Ovary (tissue), 9 donors: Measurements from ENCODE around the gene ARHGEF6. TPM values are rescaled to one million over a fixed set of nuclear protein-coding genes. Genes with fewer than 3 reads are reported as not detected.

Experiments
- DNase-seq, 5 donors: peaks; one replicate each; pipeline ENCODE4 v3.0.0-alpha.2; 2019 to 2020
- H3K27ac ChIP-seq, 2 donors: fragments of 200-600 bp; one replicate each; pipeline versions ENCODE4 v1.5.1 to v1.8.0; 2019 to 2022
- H3K27me3 ChIP-seq: fragments of 200-600 bp; one replicate; pipeline ENCODE4 v1.8.0; 2022
- H3K36me3 ChIP-seq: fragments of 200-600 bp; sonication (generic); one replicate; pipeline ENCODE4 v1.5.1; 2019
- H3K4me1 ChIP-seq: one replicate; pipeline ENCODE4 v1.8.1; 2013; ENCODE audit warnings: mild to moderate bottlenecking, moderate library complexity; ENCODE audit not compliant: insufficient read depth
- H3K4me3 ChIP-seq: fragments of 200-600 bp; sonication (generic); one replicate; pipeline ENCODE4 v1.5.1; 2017
- H3K9me3 ChIP-seq, 2 donors: fragments of 200-600 bp in 1 of 2; sonication (generic) in 1 of 2; one replicate each; pipeline versions ENCODE4 v1.5.1 to v1.8.1; 2013 to 2019; ENCODE audit warnings: mild to moderate bottlenecking in 1 of 2, moderate library complexity in 1 of 2
- EP300 ChIP-seq: sonication (generic); formaldehyde crosslinking; IDR thresholded peaks from one replicate; pipeline ENCODE4 v1.6.1; 2017; ENCODE audit warnings: antibody characterized with exemption
- POLR2A ChIP-seq: fragments of 450-650 bp; IDR thresholded peaks from one replicate; pipeline ENCODE4 v1.6.1; 2017; ENCODE audit warnings: antibody characterized with exemption, mild to moderate bottlenecking, moderate library complexity
- whole genome bisulfite sequencing, 3 donors: extraction: QIAGEN DNeasy Blood & Tissue Kit in 1 of 3; methylation state at CpG; one replicate each; pipeline versions ENCODE4 v1.1.5 to v1.1.7; 2013 to 2017; 5-methylcytosine and 5-hydroxymethylcytosine counted together
- intact Hi-C, 4 donors: fragments of 100-400 bp; cut with DNase I; formaldehyde crosslinking; loops; one replicate each; pipeline versions ENCODE4 v1.11.0 to v1.15.1; 2022 to 2023
- polyA plus RNA-seq, 2 donors: library from polyadenylated mRNA; stranded (reverse); fragments of 200-250 nt in 1 of 2; fragments of 350-450 nt in 1 of 2; fragmentation: Illumina TruSeq in 1 of 2; extraction: RNeasy Lipid Tissue Mini Kit (QIAGEN cat#74804) in 1 of 2; gene quantifications; one replicate each; pipeline ENCODE4 v1.2.3, GENCODE V29; 2013 to 2014
- total RNA-seq, 7 donors: library from RNA; depleted of rRNA in 2 of 7; stranded (reverse); fragments of >200 nt in 2 of 7; fragmentation: NEBNext Ultra II Directional in 3 of 7; extraction: Animal tissue kit (Norgen Biotek cat#: 25700) in 3 of 7; gene quantifications; one replicate each; pipeline versions ENCODE4 v1.1.0 to v1.2.4, GENCODE V29; 2016 to 2023
- TF ChIP-seq, protein P1 (sequence below), 3 donors: fragments of 450-650 bp in 2 of 3; fragments of 200-600 bp in 1 of 3; IDR thresholded peaks; one replicate each; pipeline versions ENCODE4 v1.5.1 to v1.8.0; 2016 to 2022; ENCODE audit warnings: antibody characterized with exemption in 3 of 3, mild to moderate bottlenecking in 1 of 3
- donor health status: DM: no; HTN: no; CAD: no; lungs with moderate emphysema.
- donor health status: DM: no; HTN: no; CAD: no.
- donor health status: Bipolar disorder and iron deficiency.
- donor health status: DM: yes; HTN: yes; CAD: no.
- donor health status: DM: no; HTN: no; CAD: no.
- donor health status: DM: yes; HTN: yes; CAD: no.

Gene ARHGEF6
- total and polyA plus RNA-seq, 9 donors = 9.5 to 37.9 (median 20.8) TPM

- Histone ChIP-seq H3K36me3 (no peaks in the 10 kb centered on the region), H3K4me1 (no peaks in the 10 kb centered on the region), H3K4me3 (no peak overlapping the region), H3K9me3 (no peaks in the 10 kb centered on the region), H3K27ac (no peak overlapping the region), H3K27me3 (no peaks in the 10 kb centered on the region)
- WGBS, 3 donors = 85 to 89% (median 85%) methylated on average over 9 of the region's 9 CpGs
- no peak for DNase-seq
- intact Hi-C loops = no loop called here
- no peak for TF ChIP-seq EP300
- no peak for TF ChIP-seq POLR2A
- TF ChIP-seq, protein P1, sequence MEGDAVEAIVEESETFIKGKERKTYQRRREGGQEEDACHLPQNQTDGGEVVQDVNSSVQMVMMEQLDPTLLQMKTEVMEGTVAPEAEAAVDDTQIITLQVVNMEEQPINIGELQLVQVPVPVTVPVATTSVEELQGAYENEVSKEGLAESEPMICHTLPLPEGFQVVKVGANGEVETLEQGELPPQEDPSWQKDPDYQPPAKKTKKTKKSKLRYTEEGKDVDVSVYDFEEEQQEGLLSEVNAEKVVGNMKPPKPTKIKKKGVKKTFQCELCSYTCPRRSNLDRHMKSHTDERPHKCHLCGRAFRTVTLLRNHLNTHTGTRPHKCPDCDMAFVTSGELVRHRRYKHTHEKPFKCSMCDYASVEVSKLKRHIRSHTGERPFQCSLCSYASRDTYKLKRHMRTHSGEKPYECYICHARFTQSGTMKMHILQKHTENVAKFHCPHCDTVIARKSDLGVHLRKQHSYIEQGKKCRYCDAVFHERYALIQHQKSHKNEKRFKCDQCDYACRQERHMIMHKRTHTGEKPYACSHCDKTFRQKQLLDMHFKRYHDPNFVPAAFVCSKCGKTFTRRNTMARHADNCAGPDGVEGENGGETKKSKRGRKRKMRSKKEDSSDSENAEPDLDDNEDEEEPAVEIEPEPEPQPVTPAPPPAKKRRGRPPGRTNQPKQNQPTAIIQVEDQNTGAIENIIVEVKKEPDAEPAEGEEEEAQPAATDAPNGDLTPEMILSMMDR (IDR thresholded peaks at IDR 0.05) = no peak
Observed at GRCh38 chrX:136659174-136659573, 121.6 kb downstream of the ARHGEF6 start.

GRCh38 chrX:136658151-136658550 lies 122.6 kb downstream of the ARHGEF6 start:
- intact Hi-C loops = no loop called here
- TF ChIP-seq POLR2A (no peak), EP300 (no peak)
- TF ChIP-seq, protein P1 (IDR thresholded peaks at IDR 0.05) = no peak
- no peaks in the 10 kb centered on the region for H3K36me3 ChIP-seq
- WGBS, 3 donors = 78 to 81% (median 80%) methylated on average over 5 of the region's 5 CpGs
- no peaks in the 10 kb centered on the region for H3K4me1 ChIP-seq
- no peak for DNase-seq
- no peaks in the 10 kb centered on the region for H3K27me3 ChIP-seq
- no peaks in the 10 kb centered on the region for H3K9me3 ChIP-seq
- H3K4me3 ChIP-seq = no peak overlapping the region
- H3K27ac ChIP-seq = no peak overlapping the region

GRCh38 chrX:136656361-136656964 lies 124.3 kb downstream of the ARHGEF6 start:
- no peaks in the 10 kb centered on the region for H3K36me3 ChIP-seq

GRCh38 chrX:136652822-136653723 lies 127.7 kb downstream of the ARHGEF6 start:
- intact Hi-C loops = no loop called here
- Histone ChIP-seq H3K27ac (no peak overlapping the region), H3K4me3 (no peak overlapping the region), H3K27me3 (no peaks in the 10 kb centered on the region), H3K36me3 (no peaks in the 10 kb centered on the region), H3K9me3 (no peaks in the 10 kb centered on the region), H3K4me1 (no peaks in the 10 kb centered on the region)
- 75 to 76% (median 75%) methylated on average over 6 of the region's 6 CpGs for WGBS, 3 donors
- no peak for DNase-seq
- TF ChIP-seq EP300 = no peak
- TF ChIP-seq, protein P1 (IDR thresholded peaks at IDR 0.05) = no peak
- TF ChIP-seq POLR2A = no peak

More at GRCh38 chrX:136656361-136656964, 124.3 kb downstream of the ARHGEF6 start:
- intact Hi-C loops = no loop called here
- Histone ChIP-seq H3K9me3 (no peaks in the 10 kb centered on the region), H3K27me3 (no peaks in the 10 kb centered on the region), H3K4me3 (no peak overlapping the region), H3K4me1 (no peaks in the 10 kb centered on the region), H3K27ac (no peak overlapping the region)
- DNase-seq = no peak
- TF ChIP-seq, protein P1 (IDR thresholded peaks at IDR 0.05) = no peak
- 76 to 85% (median 83%) methylated on average over 5 of the region's 5 CpGs for WGBS, 3 donors
